Fibroblast of villous mesenchyme (primary cell): Measurements from ENCODE around the gene ZBTB9. TPM values are rescaled to one million over a fixed set of nuclear protein-coding genes. Genes with fewer than 3 reads are reported as not detected.

Source experiments
- DNase-seq: peaks from one replicate; pipeline ENCODE4 v3.0.0-alpha.2; 2010; ENCODE audit warnings: low read depth
- H3K4me3 ChIP-seq: 2 replicates; pipeline ENCODE4 v1.5.1; 2011; ENCODE audit warnings: low read depth, mild to moderate bottlenecking, low read length
- CTCF ChIP-seq: IDR thresholded peaks from 2 replicates; pipeline ENCODE4 v1.5.1; 2012; ENCODE audit warnings: low read depth, mild to moderate bottlenecking, low read length; ENCODE audit not compliant: insufficient read depth
- total RNA-seq: library from RNA; depleted of rRNA; stranded (reverse); fragments of >200 nt; gene quantifications from 2 replicates; pipeline ENCODE4 v1.2.3, GENCODE V29; 2012

Gene ZBTB9
- total RNA-seq, 1 donor, result 4.7 TPM

GRCh38 chr6:33429750-33430052 lies 24.7 kb upstream of the ZBTB9 start:
- no peak overlapping the region for H3K4me3 ChIP-seq
- DNase-seq, result no peak
- no peak for TF ChIP-seq CTCF

GRCh38 chr6:33430334-33430733 lies 24.0 kb upstream of the ZBTB9 start:
- no peak for TF ChIP-seq CTCF
- DNase-seq, result no peak
- no peak overlapping the region for H3K4me3 ChIP-seq

DNA sequence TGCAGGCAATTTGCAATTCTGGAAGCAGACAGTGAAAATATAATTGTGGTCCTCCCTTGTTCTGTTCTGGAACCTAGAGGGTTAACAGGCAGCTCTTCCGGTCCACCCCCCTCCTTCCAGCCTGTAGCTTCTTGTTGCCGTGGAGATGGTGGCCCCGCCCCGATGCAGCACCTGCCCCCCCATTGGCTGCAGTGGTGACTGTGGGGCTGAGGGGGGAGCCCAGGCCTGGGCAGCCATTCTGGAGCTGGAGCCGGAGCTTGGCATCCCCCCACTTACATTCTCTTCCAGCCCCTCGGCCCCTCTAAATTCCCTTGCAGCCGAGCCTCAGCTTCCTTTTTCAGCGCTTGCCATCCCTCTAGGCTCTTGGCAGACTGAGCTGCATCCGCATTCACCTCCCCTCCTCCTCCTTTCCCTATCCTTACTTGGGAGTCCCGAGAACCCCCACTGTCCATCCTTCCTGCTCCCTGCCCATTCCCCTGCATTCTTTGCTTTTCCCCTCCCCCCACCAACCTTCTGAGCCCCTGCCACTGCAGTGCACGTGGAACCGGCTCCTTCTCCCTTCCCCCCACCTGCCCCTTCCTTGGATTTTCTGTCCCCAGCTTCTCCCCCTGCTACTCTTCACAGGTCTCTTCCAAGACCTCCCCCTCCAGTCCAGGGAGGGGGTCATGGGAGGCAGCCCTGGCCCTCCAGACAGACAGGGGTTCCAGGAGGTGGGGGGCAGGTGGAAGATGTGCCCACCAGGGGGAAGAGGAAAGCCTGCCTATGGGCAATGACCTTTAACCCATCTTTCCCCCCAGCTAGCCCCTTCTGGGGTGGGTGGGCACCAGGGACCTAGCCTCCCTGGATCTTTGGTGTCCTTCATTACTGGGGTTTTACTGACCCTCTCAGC lies 23.1 kb upstream of the ZBTB9 start:
- peak; percentile 59 for DNase-seq
- no peak overlapping the region for H3K4me3 ChIP-seq

GRCh38 chr6:33431880-33432541 lies 22.4 kb upstream of the ZBTB9 start:
- no peak overlapping the region for H3K4me3 ChIP-seq
- DNase-seq, result no peak
- no peak for TF ChIP-seq CTCF

More for the DNA sequence above, 23.1 kb upstream of the ZBTB9 start:
- TF ChIP-seq CTCF, result no peak

GRCh38 chr6:33432546-33432945 lies 21.8 kb upstream of the ZBTB9 start:
- no peak for DNase-seq

GRCh38 chr6:33433001-33433543 lies 21.3 kb upstream of the ZBTB9 start:
- no peak for TF ChIP-seq CTCF
- DNase-seq, result no peak
- no peak overlapping the region for H3K4me3 ChIP-seq

More at GRCh38 chr6:33432546-33432945, 21.8 kb upstream of the ZBTB9 start:
- no peak overlapping the region for H3K4me3 ChIP-seq
- no peak for TF ChIP-seq CTCF
